Inflammatory macrophage treated with lipopolysaccharide for 1 hour (primary cell): ENCODE data around the gene ENTHD1.

Source experiments
- DNase-seq, 2 donors: peaks; one replicate each; pipeline ENCODE4 v3.0.0-alpha.2; 2020 to 2022

Gene ENTHD1

DNA sequence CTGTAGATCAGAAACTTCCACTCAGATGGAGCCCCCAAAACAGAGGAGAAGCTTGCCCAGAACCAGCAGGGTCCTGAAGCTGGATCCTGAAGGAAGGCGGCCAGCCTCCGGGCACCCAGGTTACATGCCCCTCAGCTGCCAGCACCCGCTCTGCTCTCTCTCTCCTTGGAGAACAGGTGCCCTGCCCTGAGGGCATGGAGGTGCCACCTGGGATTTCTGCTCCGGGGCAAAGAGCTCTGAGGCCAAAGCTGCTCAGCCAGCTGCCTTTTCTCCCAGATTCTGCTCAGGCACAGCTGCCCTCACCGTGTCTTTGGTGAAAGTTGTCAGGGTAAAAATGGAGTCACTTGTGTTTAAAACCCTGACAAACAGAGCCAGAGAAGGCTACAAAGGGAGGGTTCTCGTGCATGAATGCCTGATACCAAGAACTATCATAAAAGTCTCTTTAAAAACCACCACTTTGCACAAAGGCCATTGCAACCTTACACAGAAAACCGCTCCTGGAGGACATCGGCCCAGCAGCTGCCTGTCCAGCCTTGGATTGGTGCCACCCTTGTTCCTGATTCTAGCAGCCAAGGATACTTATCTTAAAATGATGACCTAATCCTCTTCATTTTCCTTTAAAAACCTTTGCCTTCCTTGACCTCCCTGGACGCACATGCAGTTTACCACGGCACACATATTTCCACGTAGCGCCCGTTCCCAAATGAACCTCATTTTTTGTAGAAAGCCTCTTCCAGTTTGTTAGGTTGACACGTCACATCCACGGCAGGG lies 183.0 kb downstream of the ENTHD1 start:
- no peak for DNase-seq

DNA sequence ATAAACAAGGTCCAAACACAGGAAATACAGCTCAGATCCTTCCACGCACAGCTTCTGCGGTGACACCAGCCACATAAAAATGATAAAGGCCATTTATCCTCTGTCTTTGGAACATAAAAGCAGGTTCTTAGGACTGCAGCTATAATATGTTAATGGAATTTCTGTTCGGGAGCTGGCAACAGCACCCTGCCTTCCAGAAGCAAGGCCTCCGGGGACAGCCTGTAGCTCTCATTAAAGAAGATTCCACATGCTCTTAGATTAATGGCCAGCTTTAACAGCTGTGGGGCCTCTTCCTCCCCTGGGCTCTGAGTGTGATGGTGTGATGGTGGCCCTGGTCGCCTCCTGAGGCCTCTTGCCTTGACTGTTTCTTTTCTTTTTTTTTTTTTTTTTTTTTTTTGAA lies 185.7 kb downstream of the ENTHD1 start:
- no peak for DNase-seq

DNA sequence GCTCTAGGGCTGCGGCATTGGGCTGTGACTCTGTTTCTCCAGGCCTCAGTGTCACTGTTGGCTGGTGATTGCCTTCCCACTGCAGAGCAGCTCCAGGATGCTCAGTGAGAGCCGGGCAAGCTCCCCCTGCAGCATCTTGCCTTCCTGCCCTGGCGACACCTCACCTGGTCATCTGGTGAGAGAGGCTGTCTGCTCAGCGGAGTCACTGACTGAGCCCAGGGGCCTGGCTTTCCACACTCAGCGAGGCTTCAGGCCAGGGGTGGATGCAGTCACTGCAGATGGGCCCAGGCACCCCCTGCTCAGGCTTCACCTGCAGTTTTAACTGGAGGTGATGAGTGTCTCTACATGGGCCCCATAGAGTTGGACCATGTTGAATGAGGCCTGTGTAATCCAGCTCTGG lies 186.2 kb downstream of the ENTHD1 start:
- DNase-seq: no peak

DNA sequence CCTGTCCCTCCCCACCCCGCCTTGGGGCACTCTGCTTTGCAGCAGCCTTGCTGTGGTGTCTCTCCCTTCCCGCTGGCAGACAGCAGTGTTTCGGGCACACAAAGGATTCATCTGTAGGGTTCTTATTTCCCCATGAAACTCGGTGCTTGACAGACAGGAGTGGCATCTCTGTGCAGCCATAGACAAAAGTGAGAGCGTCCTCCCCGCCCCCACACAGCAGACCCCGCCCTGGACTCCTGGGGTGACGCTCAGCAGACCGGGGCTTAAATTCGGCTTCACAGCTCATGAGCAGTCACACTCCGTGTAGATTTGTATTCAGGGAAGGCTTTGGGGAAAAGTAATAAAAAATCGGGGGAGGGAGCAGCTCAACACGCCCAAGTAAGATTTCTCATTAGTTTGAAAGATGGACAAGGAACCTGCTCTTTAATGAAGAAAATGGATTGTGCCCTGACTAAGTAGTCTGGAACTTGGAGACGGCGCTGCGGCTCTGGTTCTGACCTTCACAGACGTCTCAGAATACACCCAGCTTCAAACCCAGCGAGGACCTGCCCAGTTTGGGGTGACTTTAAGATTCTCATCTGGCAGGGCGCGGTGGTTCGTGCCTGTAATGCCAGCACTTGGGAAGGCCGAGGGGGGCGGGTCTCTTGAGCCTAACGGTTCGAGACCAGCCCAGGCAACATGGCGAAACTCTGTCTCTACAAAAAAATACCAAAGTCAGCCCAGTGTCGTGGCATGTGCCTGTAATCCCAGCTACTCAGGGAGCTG lies 187.0 kb downstream of the ENTHD1 start:
- DNase-seq: no peak

DNA sequence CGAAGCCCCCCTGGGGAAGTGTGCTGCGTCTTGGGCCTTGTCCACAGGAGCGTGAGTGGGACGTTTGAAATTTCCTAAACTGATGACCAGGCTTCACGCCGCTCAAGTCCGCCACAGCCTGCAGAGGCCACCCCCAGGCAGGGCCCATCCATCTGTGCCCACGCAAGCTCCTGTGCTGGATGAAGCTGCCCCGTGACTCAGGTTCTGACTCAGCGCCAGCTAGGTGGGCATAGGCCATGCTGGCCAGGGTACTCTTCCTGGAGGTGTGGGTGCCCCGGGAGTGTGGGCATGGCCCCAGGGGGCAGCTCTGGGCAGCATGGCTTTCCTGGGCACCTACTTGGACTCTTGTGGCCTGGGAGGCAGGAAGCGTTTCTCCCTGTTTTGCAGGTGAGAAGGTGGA lies 188.2 kb downstream of the ENTHD1 start:
- DNase-seq: no peak

DNA sequence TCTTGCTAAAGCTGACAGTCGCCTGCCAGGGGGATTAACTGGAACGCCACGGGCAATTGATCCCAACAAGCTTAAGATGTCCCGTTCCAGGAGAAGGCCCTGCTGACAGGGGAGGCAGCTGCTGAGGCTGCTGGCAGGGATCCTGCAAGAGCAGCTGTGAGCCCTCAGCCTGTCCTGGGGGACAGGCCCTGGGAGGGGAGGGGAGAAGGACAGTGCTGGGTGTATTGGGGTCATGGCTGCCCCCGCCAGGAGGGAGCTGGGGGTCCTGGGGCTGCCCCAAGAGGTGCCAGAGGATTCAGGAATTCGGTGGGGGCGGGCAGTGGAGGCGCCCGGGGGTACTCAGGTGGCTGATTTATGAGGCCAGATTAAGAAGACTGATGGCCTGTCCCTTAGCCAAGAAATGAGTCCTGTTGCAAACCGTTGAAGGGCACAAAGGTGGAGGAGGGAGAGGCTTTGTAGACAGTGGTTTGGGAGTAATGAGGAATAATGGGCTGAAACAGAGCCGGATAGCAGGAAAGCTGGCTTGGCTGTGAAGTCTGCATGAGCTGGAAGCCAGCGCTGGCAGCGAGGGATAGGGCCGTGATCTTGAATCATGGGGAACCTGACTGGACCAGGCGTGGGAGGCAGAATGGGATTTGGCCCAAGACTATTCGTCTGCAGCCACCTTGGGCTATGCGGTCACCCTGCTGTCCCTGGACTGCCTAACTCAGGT lies 189.5 kb downstream of the ENTHD1 start:
- no peak for DNase-seq

DNA sequence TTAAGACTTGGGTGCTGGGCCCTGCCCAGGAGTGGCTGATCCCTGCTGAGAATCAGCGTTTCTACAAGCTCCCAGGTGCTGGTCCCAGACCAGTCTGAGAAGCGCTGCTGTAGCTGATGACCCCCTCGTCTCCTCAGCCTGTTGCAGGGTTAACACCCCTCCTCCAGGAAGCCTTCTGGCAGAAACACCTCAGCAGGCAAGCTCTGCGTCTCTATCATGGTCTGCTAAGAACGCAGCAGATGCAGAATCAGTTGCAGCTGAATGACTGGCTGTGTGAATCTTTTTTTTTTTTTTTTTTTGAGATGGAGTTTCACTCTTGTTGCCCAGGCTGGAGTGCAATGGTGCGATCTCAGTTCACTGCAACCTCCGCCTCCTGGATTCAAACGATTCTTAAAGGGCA lies 190.5 kb downstream of the ENTHD1 start:
- DNase-seq: no peak

DNA sequence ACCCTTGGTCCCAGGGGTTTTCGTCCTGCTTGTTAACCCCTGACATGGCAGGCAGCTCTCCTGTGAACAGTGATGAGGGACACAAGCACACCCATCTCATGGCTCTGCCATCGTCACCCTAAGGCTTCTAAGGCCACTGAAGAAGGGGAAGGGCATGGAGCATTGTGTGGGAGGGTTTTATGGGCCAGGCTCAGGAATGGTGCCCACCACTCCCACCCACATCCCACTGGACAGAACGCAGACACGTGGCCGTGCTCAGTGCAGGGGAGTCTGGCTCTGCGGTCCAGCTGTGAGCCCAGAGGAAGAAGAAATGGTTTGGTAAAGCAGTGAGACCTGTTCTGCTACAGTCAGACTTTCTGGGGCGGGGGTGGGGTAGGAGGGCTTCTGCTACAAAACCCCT lies 193.0 kb downstream of the ENTHD1 start:
- no peak for DNase-seq

DNA sequence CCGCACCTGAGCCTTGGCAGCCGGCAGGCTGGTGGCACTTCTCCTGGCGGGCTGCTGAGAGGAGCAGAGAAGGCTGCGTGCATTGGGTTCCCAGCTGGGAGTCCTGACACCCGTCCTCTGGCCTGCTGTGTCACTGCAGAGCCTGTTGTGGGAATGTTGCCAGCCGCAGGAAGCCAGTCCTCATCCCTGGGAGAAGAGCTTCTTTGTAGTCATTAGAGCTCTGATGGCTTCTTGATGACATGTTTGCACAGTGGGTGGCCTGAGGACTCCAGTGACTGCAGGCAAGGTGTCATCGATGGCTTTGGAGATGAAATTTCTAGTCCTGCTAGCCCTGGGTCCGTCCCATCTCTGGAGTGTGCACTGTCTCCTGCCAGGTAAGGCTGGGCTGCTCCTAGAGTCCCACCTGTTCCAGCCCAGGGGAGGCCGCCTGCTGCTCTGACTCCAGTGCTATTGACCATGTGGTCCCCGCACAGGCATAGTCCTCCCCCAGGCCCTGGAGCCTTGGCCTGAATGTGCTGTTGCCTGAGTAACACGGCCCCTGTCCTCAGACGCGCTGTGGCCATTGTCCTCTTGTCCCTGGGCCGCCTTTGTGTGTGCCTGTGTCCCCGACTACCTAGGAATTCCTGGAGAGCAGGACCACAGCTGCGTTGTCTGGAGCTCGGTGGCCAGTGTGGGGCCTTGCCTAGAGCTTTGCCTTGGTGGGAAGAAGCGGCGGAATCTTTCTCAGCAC lies 193.8 kb downstream of the ENTHD1 start:
- no peak for DNase-seq

DNA sequence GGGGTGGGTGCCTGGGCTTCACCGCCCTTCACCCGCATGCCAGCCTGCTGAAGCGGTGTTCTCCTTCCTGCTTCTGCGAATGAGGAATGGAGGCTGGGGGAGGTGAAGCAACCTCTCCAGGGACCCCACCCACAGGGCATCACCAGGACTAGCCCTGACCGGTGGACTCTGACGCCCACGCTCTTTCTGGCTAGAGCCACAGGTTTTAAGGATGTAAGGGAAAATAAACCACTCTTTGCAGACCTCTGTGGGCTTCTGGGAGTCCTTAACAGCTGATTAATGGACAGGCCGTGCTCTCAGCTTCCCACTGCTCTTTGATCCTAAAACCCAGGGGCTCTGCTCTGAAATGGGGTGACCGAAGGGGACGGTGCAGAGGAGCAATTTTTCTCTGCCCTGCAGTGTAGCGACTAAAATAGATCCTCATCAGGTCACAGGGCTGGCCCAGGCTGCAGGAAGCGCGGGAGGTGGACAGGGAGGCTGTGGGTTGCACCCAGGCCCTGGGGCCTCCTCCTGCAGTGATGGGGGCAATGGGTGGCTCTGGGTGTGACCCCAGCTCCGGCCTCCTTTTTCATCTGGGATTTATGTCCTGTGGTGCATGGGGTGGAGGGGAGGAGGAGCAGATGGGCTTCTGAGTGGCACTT lies 195.7 kb downstream of the ENTHD1 start:
- no peak for DNase-seq

DNA sequence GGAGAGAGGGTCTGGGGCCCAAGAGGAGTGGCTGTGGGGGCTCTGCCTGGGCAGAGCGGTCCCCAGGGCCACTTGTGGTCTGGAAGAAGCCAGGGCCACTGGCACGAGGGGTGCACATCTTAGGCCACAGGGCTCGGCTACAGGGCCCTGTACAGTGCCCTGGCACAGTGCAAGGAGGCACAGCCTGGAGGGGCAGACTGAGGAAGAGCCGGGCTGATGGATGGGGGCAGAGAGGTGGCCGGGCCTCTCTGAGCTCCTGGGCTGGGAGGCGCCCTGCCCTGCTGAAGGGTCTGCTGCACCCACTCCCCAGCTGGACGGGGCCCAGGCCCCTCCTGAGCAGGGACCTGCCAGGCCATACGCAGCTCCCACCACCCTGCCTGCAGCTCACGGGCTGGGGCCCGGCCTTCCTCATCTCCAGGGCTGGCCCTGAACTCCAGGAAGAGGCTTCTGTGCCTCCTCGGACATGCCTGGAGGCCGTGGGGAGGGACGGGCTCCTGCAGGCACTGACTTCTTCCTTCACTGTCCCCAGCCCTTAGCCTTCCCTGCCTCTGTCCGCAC lies 199.5 kb downstream of the ENTHD1 start:
- DNase-seq: no peak
